Large intestine (tissue), 3 donors: ENCODE measurements around the gene CHRNA3. TPM values are rescaled to one million over a fixed set of nuclear protein-coding genes. Genes with fewer than 3 reads are reported as not detected.
"Not testable (repeated sequence)": the region's sequence is repeated elsewhere in the genome, so short reads cannot be mapped to it uniquely, and the experiment has no call there.

Experiments
- DNase-seq, 2 donors: peaks; one replicate each; pipeline versions ENCODE4 v3.0.0 to v3.0.0-alpha.2; 2013
- H3K27ac ChIP-seq: one replicate; pipeline ENCODE4 v1.5.1; 2013; ENCODE audit warnings: low read length
- H3K27me3 ChIP-seq: 2 replicates; pipeline ENCODE4 v1.6.1; 2013; ENCODE audit warnings: low read length; ENCODE audit not compliant: control insufficient read depth, insufficient read depth
- H3K36me3 ChIP-seq: 2 replicates; pipeline ENCODE4 v1.6.1; 2013; ENCODE audit warnings: low read length; ENCODE audit not compliant: control insufficient read depth, insufficient read depth
- H3K4me1 ChIP-seq: one replicate; pipeline ENCODE4 v1.6.1; 2013; ENCODE audit warnings: low read length; ENCODE audit not compliant: control insufficient read depth, insufficient read depth
- H3K4me3 ChIP-seq: one replicate; pipeline ENCODE4 v1.5.1; 2013; ENCODE audit warnings: low read length
- H3K9me3 ChIP-seq: one replicate; pipeline ENCODE4 v1.6.1; 2013; ENCODE audit warnings: mild to moderate bottlenecking, low read depth, low read length, moderate library complexity; ENCODE audit not compliant: control insufficient read depth
- whole genome bisulfite sequencing: methylation state at CpG from one replicate; pipeline ENCODE4 v1.1.5; 2013; ENCODE audit warnings: low lambda C conversion rate; ENCODE audit not compliant: insufficient coverage; 5-methylcytosine and 5-hydroxymethylcytosine counted together
- polyA plus RNA-seq: library from polyadenylated mRNA; unstranded; fragments of 120-200 nt; gene quantifications from one replicate; pipeline ENCODE4 v1.2.1, GENCODE V29; 2013

Gene CHRNA3
- polyA plus RNA-seq, 1 donor = 26.6 TPM

- no CpG with 5 or more reads among the region's 5 CpGs for WGBS
- no peak for DNase-seq
- H3K4me1 ChIP-seq = no peaks in the 10 kb centered on the region
- H3K27me3 ChIP-seq = peaks cover 38% of the 10 kb centered on the region
- H3K36me3 ChIP-seq = no peaks in the 10 kb centered on the region
- no peaks in the 10 kb centered on the region for H3K9me3 ChIP-seq
- H3K27ac ChIP-seq = no peak overlapping the region
- no peak overlapping the region for H3K4me3 ChIP-seq
These were observed 3.3 kb downstream of the CHRNA3 start for GRCh38 chr15:78617516-78617915.

- no peak for DNase-seq
These were observed 3.7 kb downstream of the CHRNA3 start for GRCh38 chr15:78617076-78617475.

GRCh38 chr15:78616506-78616905, 4.3 kb downstream of the CHRNA3 start:
- no peak overlapping the region for H3K27ac ChIP-seq
- no peaks in the 10 kb centered on the region for H3K4me1 ChIP-seq
- no peaks in the 10 kb centered on the region for H3K9me3 ChIP-seq
- 40% methylated on average over 1 of the region's 2 CpGs for WGBS
- H3K36me3 ChIP-seq = no peaks in the 10 kb centered on the region
- H3K4me3 ChIP-seq = no peak overlapping the region
- H3K27me3 ChIP-seq = peaks cover 28% of the 10 kb centered on the region
- DNase-seq = no peak

More at GRCh38 chr15:78617076-78617475, 3.7 kb downstream of the CHRNA3 start:
- Histone ChIP-seq H3K27ac (no peak overlapping the region), H3K4me3 (no peak overlapping the region), H3K4me1 (no peaks in the 10 kb centered on the region), H3K36me3 (no peaks in the 10 kb centered on the region), H3K27me3 (peaks cover 34% of the 10 kb centered on the region), H3K9me3 (no peaks in the 10 kb centered on the region)
- no CpG with 5 or more reads among the region's 7 CpGs for WGBS

- Histone ChIP-seq H3K4me1 (no peaks in the 10 kb centered on the region), H3K4me3 (no peak overlapping the region), H3K36me3 (no peaks in the 10 kb centered on the region), H3K9me3 (no peaks in the 10 kb centered on the region), H3K27me3 (peaks cover 17% of the 10 kb centered on the region), H3K27ac (no peak overlapping the region)
- WGBS = no CpG with 5 or more reads among the region's 3 CpGs
- DNase-seq = no peak
These were observed 5.6 kb downstream of the CHRNA3 start for GRCh38 chr15:78615151-78615589.

- H3K9me3 ChIP-seq = no peaks in the 10 kb centered on the region
- no peaks in the 10 kb centered on the region for H3K4me1 ChIP-seq
- 50% methylated on average over 1 of the region's 3 CpGs for WGBS
- H3K27me3 ChIP-seq = peaks cover 5% of the 10 kb centered on the region
- no peak overlapping the region for H3K27ac ChIP-seq
- no peaks in the 10 kb centered on the region for H3K36me3 ChIP-seq
- no peak for DNase-seq
- H3K4me3 ChIP-seq = no peak overlapping the region
These were observed 6.8 kb downstream of the CHRNA3 start for GRCh38 chr15:78614021-78614420.

- not testable (repeated sequence) for H3K4me1 ChIP-seq, H3K4me3 ChIP-seq, DNase-seq, H3K27me3 ChIP-seq, H3K9me3 ChIP-seq, H3K36me3 ChIP-seq, H3K27ac ChIP-seq
- WGBS = no CpG with 5 or more reads among the region's 3 CpGs
These were observed 11.2 kb downstream of the CHRNA3 start for GRCh38 chr15:78609551-78609950.

- H3K4me1 ChIP-seq = no peaks in the 10 kb centered on the region
- no CpG with 5 or more reads among the region's 4 CpGs for WGBS
- no peaks in the 10 kb centered on the region for H3K36me3 ChIP-seq
- no peak overlapping the region for H3K4me3 ChIP-seq
- no peaks in the 10 kb centered on the region for H3K9me3 ChIP-seq
- no peak for DNase-seq
- peaks cover 2% of the 10 kb centered on the region for H3K27me3 ChIP-seq
- H3K27ac ChIP-seq = no peak overlapping the region
These were observed 15.1 kb downstream of the CHRNA3 start for GRCh38 chr15:78605680-78606079.

GRCh38 chr15:78605201-78605600, 15.6 kb downstream of the CHRNA3 start:
- H3K9me3 ChIP-seq = no peaks in the 10 kb centered on the region
- no peak for DNase-seq
- no peaks in the 10 kb centered on the region for H3K4me1 ChIP-seq
- H3K27me3 ChIP-seq = peaks cover 2% of the 10 kb centered on the region
- no peak overlapping the region for H3K4me3 ChIP-seq
- WGBS = 100% methylated on average over 1 of the region's 5 CpGs
- H3K36me3 ChIP-seq = no peaks in the 10 kb centered on the region
- H3K27ac ChIP-seq = no peak overlapping the region

GRCh38 chr15:78604420-78604819, 16.4 kb downstream of the CHRNA3 start:
- Histone ChIP-seq H3K36me3 (no peaks in the 10 kb centered on the region), H3K27ac (no peak overlapping the region), H3K4me3 (no peak overlapping the region), H3K27me3 (peaks cover 2% of the 10 kb centered on the region), H3K4me1 (no peaks in the 10 kb centered on the region), H3K9me3 (no peaks in the 10 kb centered on the region)
- no CpG with 5 or more reads among the region's 2 CpGs for WGBS
- DNase-seq = no peak

GRCh38 chr15:78603467-78603866, 17.3 kb downstream of the CHRNA3 start:
- no peak for DNase-seq
- no peak overlapping the region for H3K4me3 ChIP-seq
- H3K27me3 ChIP-seq = peaks cover 2% of the 10 kb centered on the region
- no peaks in the 10 kb centered on the region for H3K36me3 ChIP-seq
- H3K4me1 ChIP-seq = no peaks in the 10 kb centered on the region
- no peak overlapping the region for H3K27ac ChIP-seq
- H3K9me3 ChIP-seq = no peaks in the 10 kb centered on the region
- WGBS = no CpG with 5 or more reads among the region's 3 CpGs

GRCh38 chr15:78599189-78599588, 21.6 kb downstream of the CHRNA3 start:
- DNase-seq = no peak
- Histone ChIP-seq H3K4me3 (no peak overlapping the region), H3K9me3 (no peaks in the 10 kb centered on the region), H3K27ac (no peak overlapping the region), H3K27me3 (peaks cover 2% of the 10 kb centered on the region), H3K36me3 (no peaks in the 10 kb centered on the region), H3K4me1 (no peaks in the 10 kb centered on the region)
